ENCODE data around the gene TCF4.

The TCF4 gene

GRCh38 chr18:55219059-55219458 is 368.9 kb downstream of the TCF4 start:
- DNase-seq = no peak

- no peak for DNase-seq
Observed at GRCh38 chr18:55214969-55215368, 373.0 kb downstream of the TCF4 start.

GRCh38 chr18:55214534-55214933 is 373.5 kb downstream of the TCF4 start:
- no peak for DNase-seq

GRCh38 chr18:55213586-55213985 is 374.4 kb downstream of the TCF4 start:
- DNase-seq = no peak

GRCh38 chr18:55206927-55207326 is 381.1 kb downstream of the TCF4 start:
- no peak for DNase-seq

- no peak for DNase-seq
Observed at GRCh38 chr18:55202232-55202917, 385.6 kb downstream of the TCF4 start.

- DNase-seq = no peak
Observed at GRCh38 chr18:55199291-55199963, 388.6 kb downstream of the TCF4 start.

GRCh38 chr18:55195863-55196262 is 392.1 kb downstream of the TCF4 start:
- no peak for DNase-seq

GRCh38 chr18:55189972-55190371 is 398.0 kb downstream of the TCF4 start:
- DNase-seq = no peak

- no peak for DNase-seq
Observed at GRCh38 chr18:55186588-55186987, 401.4 kb downstream of the TCF4 start.

GRCh38 chr18:55185391-55185790 is 402.6 kb downstream of the TCF4 start:
- DNase-seq = no peak

GRCh38 chr18:55179835-55180234 is 408.2 kb downstream of the TCF4 start:
- DNase-seq = no peak

GRCh38 chr18:55179425-55179824 is 408.6 kb downstream of the TCF4 start:
- no peak for DNase-seq

GRCh38 chr18:55173291-55173690 is 414.7 kb downstream of the TCF4 start:
- DNase-seq = no peak

All from cerebellar nuclear complex (tissue), 1 donor.